GM23248 (cell line): ENCODE data around the gene MOB2.

Experiments used
- EZH2 ChIP-seq: fragments of 200-600 bp; sonication (generic); IDR thresholded peaks from 2 replicates; pipeline ENCODE4 v1.6.1; 2018; ENCODE audit warnings: antibody characterized with exemption, mild to moderate bottlenecking; ENCODE audit not compliant: insufficient read depth, poor library complexity, severe bottlenecking
- EZH2phosphoT487 ChIP-seq: fragments of 200-600 bp; sonication (generic); IDR thresholded peaks from 2 replicates; pipeline ENCODE4 v1.6.1; 2018; ENCODE audit warnings: antibody characterized with exemption, moderate library complexity, mild to moderate bottlenecking, low read depth; ENCODE audit not compliant: insufficient read depth

DNA sequence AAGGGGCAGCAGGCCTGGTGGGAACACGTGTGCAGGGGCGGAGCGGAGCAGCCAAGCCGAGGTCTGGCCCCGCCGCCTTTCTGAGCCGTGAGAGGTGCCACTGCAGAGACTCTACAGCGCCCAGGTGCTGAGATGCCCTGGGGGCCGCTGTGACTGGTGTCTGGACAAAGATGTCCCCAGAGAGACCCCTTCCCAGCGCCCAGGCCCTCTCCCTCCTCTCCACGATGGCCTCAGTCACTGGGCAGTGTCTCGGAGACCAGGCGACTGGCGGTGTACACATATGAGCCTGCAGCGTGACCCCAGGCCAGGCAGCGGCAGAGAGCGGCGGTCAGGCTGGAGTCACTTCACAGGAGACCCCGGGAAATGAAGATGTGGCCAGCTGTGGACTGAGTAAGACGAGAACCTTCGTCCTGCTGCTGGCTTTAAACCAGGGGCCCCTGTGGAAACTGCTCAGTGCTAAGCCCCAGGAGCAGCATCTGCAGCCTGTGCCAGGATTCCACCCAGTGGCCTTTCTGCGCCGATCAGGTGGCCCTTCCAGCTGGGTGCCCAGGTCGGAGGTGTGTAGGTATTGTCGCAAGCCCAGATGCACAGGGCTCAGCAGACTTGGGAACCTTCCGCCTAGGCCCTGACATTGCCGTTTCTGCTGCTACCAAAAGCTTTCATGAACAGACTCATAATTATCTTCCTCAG, 34.7 kb downstream of the MOB2 start:
- no peak for TF ChIP-seq EZH2phosphoT487
- no peak for TF ChIP-seq EZH2
